ACC112 (cell line): ENCODE results near the gene BET1L.
"Not testable (repeated sequence)": the region's sequence is repeated elsewhere in the genome, so short reads cannot be mapped to it uniquely, and the experiment has no call there.

Source experiments
- H2AFZ ChIP-seq: fragments of 200-600 bp; sonication (generic); one replicate; pipeline ENCODE4 v1.6.0; 2017; ENCODE audit warnings: antibody characterized with exemption, low read length; ENCODE audit not compliant: unreplicated experiment
- H3K27ac ChIP-seq: fragments of 200-600 bp; sonication (generic); 2 replicates; pipeline ENCODE4 v1.5.1; 2014; ENCODE audit warnings: low read depth, mild to moderate bottlenecking, antibody characterized with exemption, low read length, moderate library complexity
- H3K27me3 ChIP-seq: fragments of 200-600 bp; sonication (generic); 2 replicates; pipeline ENCODE4 v1.6.1; 2014; ENCODE audit warnings: mild to moderate bottlenecking, antibody characterized with exemption, low read length, moderate library complexity, mixed read lengths; ENCODE audit not compliant: insufficient read depth
- H3K36me3 ChIP-seq: fragments of 200-600 bp; sonication (generic); 2 replicates; pipeline ENCODE4 v1.6.1; 2016; ENCODE audit warnings: mild to moderate bottlenecking, antibody characterized with exemption, low read length, moderate library complexity, mixed read lengths; ENCODE audit not compliant: insufficient read depth
- H3K4me1 ChIP-seq: fragments of 200-600 bp; sonication (generic); one replicate; pipeline ENCODE4 v1.6.1; 2016; ENCODE audit warnings: low read length, mixed read lengths; ENCODE audit not compliant: insufficient read depth, unreplicated experiment, control insufficient read depth
- H3K4me3 ChIP-seq: fragments of 200-600 bp; sonication (generic); 2 replicates; pipeline ENCODE4 v1.5.1; 2014; ENCODE audit warnings: mild to moderate bottlenecking, low read depth, low read length
- H3K79me2 ChIP-seq: fragments of 200-600 bp; sonication (generic); one replicate; pipeline ENCODE4 v1.6.0; 2016; ENCODE audit warnings: low read length; ENCODE audit not compliant: control insufficient read depth, unreplicated experiment, insufficient read depth

BET1L gene

GRCh38 chr11:230431-230830 is 23.2 kb upstream of the BET1L start:
- no peaks in the 10 kb centered on the region for H3K27me3 ChIP-seq
- H3K4me3 ChIP-seq, result no peak overlapping the region

DNA sequence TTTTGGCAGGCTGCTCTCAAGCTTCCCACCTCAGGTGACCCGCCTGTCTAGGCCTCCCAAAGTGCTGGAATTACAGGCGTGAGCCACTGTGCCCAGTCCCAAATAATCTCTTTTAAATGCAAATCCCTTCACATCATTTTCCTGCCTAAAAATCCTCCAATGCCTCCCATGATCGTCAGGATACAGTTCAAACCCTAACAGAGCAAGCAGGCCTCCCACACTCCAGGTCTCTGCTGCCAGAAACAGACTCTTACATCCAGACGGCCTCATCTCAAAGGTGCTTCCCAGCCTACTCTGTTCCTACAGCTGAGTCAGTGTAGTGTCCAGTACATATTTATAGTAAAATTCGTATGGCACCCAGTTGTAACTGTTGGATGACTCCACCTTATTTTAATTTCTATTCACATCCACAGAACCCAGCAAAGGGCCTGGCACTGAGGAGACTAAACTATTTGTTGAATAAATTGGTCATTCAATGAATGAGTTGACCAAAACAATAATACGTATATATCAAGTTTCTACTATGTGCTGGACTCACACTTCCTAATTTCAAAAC is 20.7 kb upstream of the BET1L start:
- no peak overlapping the region for H3K4me3 ChIP-seq
- no peaks in the 10 kb centered on the region for H3K27me3 ChIP-seq
- peaks cover 5% of the 10 kb centered on the region for H3K79me2 ChIP-seq
- peaks cover 7% of the 10 kb centered on the region; the same call in 1 of the 2 replicates for H3K36me3 ChIP-seq
- no peak overlapping the region for H2AFZ ChIP-seq
- no peak overlapping the region for H3K27ac ChIP-seq
- H3K4me1 ChIP-seq, result peaks cover 8% of the 10 kb centered on the region

More at GRCh38 chr11:230431-230830, 23.2 kb upstream of the BET1L start:
- Histone ChIP-seq H3K4me1 (peaks cover 8% of the 10 kb centered on the region), H3K27ac (no peak overlapping the region), H2AFZ (no peak overlapping the region), H3K36me3 (peaks cover 7% of the 10 kb centered on the region; the same call in 1 of the 2 replicates), H3K79me2 (peaks cover 18% of the 10 kb centered on the region)

- peaks cover 8% of the 10 kb centered on the region for H3K4me1 ChIP-seq
- no peak overlapping the region for H2AFZ ChIP-seq
- peaks cover 7% of the 10 kb centered on the region; the same call in 1 of the 2 replicates for H3K36me3 ChIP-seq
- H3K4me3 ChIP-seq, result no peak overlapping the region
- no peak overlapping the region for H3K27ac ChIP-seq
- H3K79me2 ChIP-seq, result peaks cover 4% of the 10 kb centered on the region
- H3K27me3 ChIP-seq, result no peaks in the 10 kb centered on the region
Observed at GRCh38 chr11:225734-226453, 18.7 kb upstream of the BET1L start.

DNA sequence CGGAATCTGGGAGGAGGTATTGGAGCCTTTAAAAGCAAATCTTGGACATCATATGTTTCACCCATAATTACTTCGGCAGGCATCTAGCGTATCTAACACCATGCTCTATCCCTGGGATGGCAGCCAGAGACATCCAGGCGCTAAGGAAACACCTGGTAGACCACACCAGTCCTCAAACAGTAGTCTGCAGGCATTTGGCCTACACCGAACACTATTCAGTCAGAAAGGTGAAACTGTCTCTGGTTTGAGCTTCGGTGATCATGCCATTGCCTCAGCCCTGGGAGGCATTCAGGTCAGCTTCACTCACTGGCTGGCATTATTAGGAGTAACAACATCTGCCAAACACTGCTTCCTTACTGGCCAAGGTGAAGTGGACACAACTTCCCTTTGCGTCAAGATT is 17.2 kb upstream of the BET1L start:
- Histone ChIP-seq H3K4me3 (no peak overlapping the region), H3K4me1 (peaks cover 8% of the 10 kb centered on the region), H2AFZ (no peak overlapping the region), H3K27me3 (no peaks in the 10 kb centered on the region), H3K36me3 (peaks cover 7% of the 10 kb centered on the region; the same call in 1 of the 2 replicates), H3K79me2 (peaks cover 4% of the 10 kb centered on the region), H3K27ac (no peak overlapping the region)

DNA sequence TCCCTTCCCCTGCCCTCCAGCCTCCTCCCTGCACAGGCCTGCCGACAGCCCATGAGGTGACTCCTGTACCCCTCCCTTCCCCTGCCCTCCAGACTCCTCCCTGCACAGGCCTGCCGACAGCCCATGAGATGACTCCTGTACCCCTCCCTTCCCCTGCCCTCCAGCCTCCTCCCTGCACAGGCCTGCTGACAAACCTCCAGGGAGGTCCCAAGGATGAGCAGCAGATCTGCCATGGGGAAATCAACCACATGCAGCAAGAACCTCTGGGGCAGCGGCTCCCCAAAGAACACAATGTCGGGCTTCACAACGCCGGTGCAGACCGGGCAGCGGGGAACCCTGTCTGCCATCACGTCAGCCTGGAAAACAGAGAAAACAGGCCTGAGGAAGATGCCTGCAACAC is 16.7 kb upstream of the BET1L start:
- Histone ChIP-seq H3K4me3 (no peak overlapping the region), H3K79me2 (peaks cover 4% of the 10 kb centered on the region), H3K27me3 (no peaks in the 10 kb centered on the region), H3K36me3 (peaks cover 5% of the 10 kb centered on the region; the same call in 1 of the 2 replicates), H3K4me1 (peaks cover 8% of the 10 kb centered on the region), H3K27ac (no peak overlapping the region), H2AFZ (no peak overlapping the region)

DNA sequence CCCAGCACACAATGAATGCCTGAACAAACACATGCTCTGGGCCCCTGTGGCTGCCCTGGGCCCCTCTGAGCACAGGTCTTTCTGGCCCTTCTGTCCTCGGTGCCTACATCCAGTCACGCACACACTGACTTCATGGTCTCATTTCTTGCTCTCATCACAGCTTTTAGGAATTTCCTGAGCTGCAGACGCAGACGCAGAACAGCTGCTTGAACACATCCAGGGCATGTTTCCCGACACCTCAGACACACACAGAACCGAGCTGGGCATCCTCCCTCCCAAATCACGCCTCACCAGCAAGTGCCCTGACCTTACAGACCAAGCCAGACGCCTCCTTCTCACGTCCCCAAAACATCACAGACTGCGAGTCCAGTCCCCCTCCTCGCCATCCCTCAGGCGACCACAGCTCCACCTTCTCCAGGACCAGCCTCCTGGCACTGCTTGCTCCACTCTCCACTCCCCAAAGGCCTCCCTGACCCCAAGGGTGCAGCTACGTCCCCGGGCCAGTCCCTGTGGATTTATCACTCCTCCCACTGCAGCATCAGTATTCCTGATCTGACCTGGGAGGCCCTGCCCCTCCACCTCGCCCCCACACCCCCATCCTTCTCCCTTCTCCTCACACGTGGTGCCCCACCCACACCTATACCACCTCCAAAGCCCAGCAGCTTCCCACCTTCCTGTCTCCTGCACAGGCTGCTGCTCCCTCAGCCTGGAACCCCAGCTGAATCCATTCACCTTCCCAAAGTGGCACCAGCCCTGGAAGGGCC is 16.0 kb upstream of the BET1L start:
- Histone ChIP-seq H3K36me3 (no peaks in the 10 kb centered on the region), H3K4me3 (no peak overlapping the region), H2AFZ (no peak overlapping the region), H3K4me1 (peaks cover 8% of the 10 kb centered on the region), H3K27ac (no peak overlapping the region), H3K27me3 (no peaks in the 10 kb centered on the region), H3K79me2 (peaks cover 2% of the 10 kb centered on the region)

DNA sequence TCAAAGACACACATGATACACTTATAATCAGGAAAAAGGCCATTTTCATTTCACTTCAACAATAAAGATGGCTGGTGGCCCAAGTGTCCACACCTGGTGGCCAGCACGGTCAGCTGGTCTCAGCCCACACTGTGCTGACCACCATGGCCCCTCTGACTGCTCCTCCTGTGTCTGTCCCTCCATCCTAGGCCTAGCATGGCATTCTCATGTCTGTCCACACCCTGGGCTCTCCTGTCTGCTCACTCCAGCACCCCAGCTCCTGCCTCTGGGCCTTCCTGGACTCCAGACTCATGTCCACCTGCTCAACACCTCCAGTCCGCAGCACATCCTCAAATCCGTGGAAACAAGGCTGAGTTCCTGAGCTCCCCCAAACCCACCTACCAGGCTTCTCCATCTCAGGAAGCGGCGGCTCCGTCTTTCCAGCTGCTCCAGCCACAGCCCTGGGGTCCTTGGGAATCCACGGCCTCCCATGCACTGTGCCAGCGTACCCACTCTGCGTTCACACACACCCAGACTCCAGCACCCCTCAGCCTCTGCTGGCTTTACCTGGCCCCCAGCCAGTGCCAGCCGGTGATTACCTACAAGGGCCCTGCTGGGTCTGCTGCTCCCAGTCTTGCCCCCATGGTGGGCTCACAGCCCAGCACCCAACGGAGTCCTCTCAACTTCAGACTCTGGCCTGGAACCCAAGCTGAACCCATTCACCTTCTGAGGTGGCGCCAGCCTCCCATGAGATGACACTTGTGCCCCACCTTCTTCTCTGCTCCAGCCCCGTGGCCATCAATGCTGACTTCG is 15.0 kb upstream of the BET1L start:
- peaks cover 8% of the 10 kb centered on the region for H3K4me1 ChIP-seq
- H2AFZ ChIP-seq, result no peak overlapping the region
- H3K27me3 ChIP-seq, result no peaks in the 10 kb centered on the region
- H3K79me2 ChIP-seq, result no peaks in the 10 kb centered on the region
- no peaks in the 10 kb centered on the region for H3K36me3 ChIP-seq
- H3K4me3 ChIP-seq, result no peak overlapping the region
- H3K27ac ChIP-seq, result no peak overlapping the region

DNA sequence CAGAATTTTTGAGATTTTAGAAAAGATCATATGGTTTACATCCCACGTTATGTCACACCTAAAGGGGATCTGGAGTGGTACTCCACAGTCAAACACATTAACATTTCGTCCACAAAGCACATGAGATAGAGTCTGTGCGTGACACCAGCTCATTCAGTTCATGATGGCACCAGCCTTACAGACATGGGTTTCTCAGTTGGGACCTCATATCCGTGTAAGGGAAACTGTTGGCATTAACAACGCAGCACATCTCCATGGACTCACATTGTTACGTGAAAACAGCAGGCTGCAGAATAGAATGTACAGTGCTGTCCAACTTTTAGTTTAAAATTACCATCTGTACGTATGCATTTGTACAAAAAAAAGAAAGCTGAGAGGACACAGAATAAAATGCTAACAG is 14.3 kb upstream of the BET1L start:
- H2AFZ ChIP-seq, result no peak overlapping the region
- H3K36me3 ChIP-seq, result no peaks in the 10 kb centered on the region
- H3K27me3 ChIP-seq, result no peaks in the 10 kb centered on the region
- no peak overlapping the region for H3K4me3 ChIP-seq
- peaks cover 8% of the 10 kb centered on the region for H3K4me1 ChIP-seq
- H3K79me2 ChIP-seq, result no peaks in the 10 kb centered on the region
- H3K27ac ChIP-seq, result no peak overlapping the region

GRCh38 chr11:220641-221215 is 13.5 kb upstream of the BET1L start:
- not testable (repeated sequence) for H3K4me1 ChIP-seq, H3K79me2 ChIP-seq, H3K36me3 ChIP-seq, H2AFZ ChIP-seq, H3K27ac ChIP-seq, H3K27me3 ChIP-seq, H3K4me3 ChIP-seq
